ENCODE results near the gene CASP1. TPM values are rescaled to one million over a fixed set of nuclear protein-coding genes. Genes with fewer than 3 reads are reported as not detected.
"Not testable (repeated sequence)": the region's sequence is repeated elsewhere in the genome, so short reads cannot be mapped to it uniquely, and the experiment has no call there.

Gene CASP1
- total RNA-seq, 2 experiments from 2014 or later: 28.5 to 37.1 TPM

- POLR2A ChIA-PET; H3K27me3 Mint-ChIP-seq; H3K4me3 Mint-ChIP-seq; H3K9me3 Mint-ChIP-seq; DNase-seq; CTCF ChIA-PET; H3K27ac Mint-ChIP-seq; intact Hi-C loops (cut with micrococcal nuclease): not testable (repeated sequence)
- peaks cover 12% of the 10 kb centered on the region for H3K4me1 Mint-ChIP-seq (ENCODE audit: low read depth)
- peaks cover 19% of the 10 kb centered on the region for H3K36me3 Mint-ChIP-seq
Measured at GRCh38 chr11:105063245-105063941, 28.4 kb upstream of the CASP1 start.

- Mint-ChIP-seq H3K9me3 (no peaks in the 10 kb centered on the region), H3K27ac (no peak overlapping the region), H3K4me3 (no peak overlapping the region), H3K4me1 (ENCODE audit: low read depth) (no peaks in the 10 kb centered on the region), H3K27me3 (no peaks in the 10 kb centered on the region), H3K36me3 (peaks cover 7% of the 10 kb centered on the region)
- intact Hi-C loops (cut with micrococcal nuclease): no loop called here
- no peak for DNase-seq
- CTCF ChIA-PET: no interaction called here
- POLR2A ChIA-PET: no interaction called here
Measured at GRCh38 chr11:105057432-105057831, 22.5 kb upstream of the CASP1 start.

GRCh38 chr11:105056446-105056845 lies 21.5 kb upstream of the CASP1 start:
- POLR2A ChIA-PET: no interaction called here
- no peaks in the 10 kb centered on the region for H3K9me3 Mint-ChIP-seq
- CTCF ChIA-PET: no interaction called here
- H3K4me1 Mint-ChIP-seq (ENCODE audit: low read depth): no peaks in the 10 kb centered on the region
- DNase-seq: no peak
- H3K36me3 Mint-ChIP-seq: peaks cover 4% of the 10 kb centered on the region
- H3K27ac Mint-ChIP-seq: no peak overlapping the region
- intact Hi-C loops (cut with micrococcal nuclease): no loop called here
- no peak overlapping the region for H3K4me3 Mint-ChIP-seq
- H3K27me3 Mint-ChIP-seq: no peaks in the 10 kb centered on the region

- no peaks in the 10 kb centered on the region for H3K36me3 Mint-ChIP-seq
- no peak overlapping the region for H3K27ac Mint-ChIP-seq
- H3K4me1 Mint-ChIP-seq (ENCODE audit: low read depth): no peaks in the 10 kb centered on the region
- intact Hi-C loops (cut with micrococcal nuclease): loop anchor here (2.0 kb wide), 1 partner anchor 16 kb away; no protein-coding TSS in a partner anchor
- no peaks in the 10 kb centered on the region for H3K9me3 Mint-ChIP-seq
- ChIA-PET POLR2A (interaction anchor here (0.6 kb wide), 1 partner anchor 763 kb away, joined by 4 read pairs; no protein-coding TSS in a partner anchor), CTCF (no interaction called here)
- no peak overlapping the region for H3K4me3 Mint-ChIP-seq
- no peaks in the 10 kb centered on the region for H3K27me3 Mint-ChIP-seq
- no peak for DNase-seq
Measured at GRCh38 chr11:105054723-105055493, 20.0 kb upstream of the CASP1 start.

GRCh38 chr11:105052487-105052886 lies 17.5 kb upstream of the CASP1 start:
- Mint-ChIP-seq H3K9me3 (no peaks in the 10 kb centered on the region), H3K4me3 (no peak overlapping the region), H3K27me3 (no peaks in the 10 kb centered on the region), H3K36me3 (no peaks in the 10 kb centered on the region), H3K4me1 (ENCODE audit: low read depth) (peaks cover 1% of the 10 kb centered on the region), H3K27ac (no peak overlapping the region)
- ChIA-PET POLR2A (no interaction called here), CTCF (no interaction called here)
- intact Hi-C loops (cut with micrococcal nuclease): no loop called here
- no peak for DNase-seq

- DNase-seq: no peak
- Mint-ChIP-seq H3K27ac (no peak overlapping the region), H3K4me3 (no peak overlapping the region), H3K36me3 (no peaks in the 10 kb centered on the region), H3K4me1 (ENCODE audit: low read depth) (peaks cover 9% of the 10 kb centered on the region), H3K27me3 (no peaks in the 10 kb centered on the region), H3K9me3 (no peaks in the 10 kb centered on the region)
- POLR2A ChIA-PET: no interaction called here
- intact Hi-C loops (cut with micrococcal nuclease): no loop called here
- CTCF ChIA-PET: no interaction called here
Measured at GRCh38 chr11:105051559-105051958, 16.6 kb upstream of the CASP1 start.

GRCh38 chr11:105049481-105049880 lies 14.5 kb upstream of the CASP1 start:
- Mint-ChIP-seq H3K27me3 (no peaks in the 10 kb centered on the region), H3K9me3 (no peaks in the 10 kb centered on the region), H3K4me3 (no peak overlapping the region), H3K4me1 (ENCODE audit: low read depth) (peaks cover 25% of the 10 kb centered on the region), H3K36me3 (no peaks in the 10 kb centered on the region), H3K27ac (no peak overlapping the region)
- CTCF ChIA-PET: no interaction called here
- POLR2A ChIA-PET: no interaction called here
- DNase-seq: no peak
- intact Hi-C loops (cut with micrococcal nuclease): no loop called here

- Mint-ChIP-seq H3K27me3 (no peaks in the 10 kb centered on the region), H3K9me3 (no peaks in the 10 kb centered on the region), H3K4me1 (ENCODE audit: low read depth) (peaks cover 45% of the 10 kb centered on the region), H3K36me3 (no peaks in the 10 kb centered on the region), H3K4me3 (no peak overlapping the region), H3K27ac (no peak overlapping the region)
- POLR2A ChIA-PET: no interaction called here
- intact Hi-C loops (cut with micrococcal nuclease): loop anchor here (2.0 kb wide), 1 partner anchor 24 kb away; no protein-coding TSS in a partner anchor
- no peak for DNase-seq
- CTCF ChIA-PET: no interaction called here
Measured at GRCh38 chr11:105046898-105047579, 12.1 kb upstream of the CASP1 start.

- DNase-seq: no peak
- H3K27me3 Mint-ChIP-seq: no peaks in the 10 kb centered on the region
- CTCF ChIA-PET: no interaction called here
- H3K9me3 Mint-ChIP-seq: no peaks in the 10 kb centered on the region
- POLR2A ChIA-PET: no interaction called here
- H3K4me3 Mint-ChIP-seq: peak overlapping the region; percentile 77
- H3K27ac Mint-ChIP-seq: no peak overlapping the region
- intact Hi-C loops (cut with micrococcal nuclease): loop anchor here (1.0 to 2.0 kb wide), 4 partner anchors 12 to 340 kb away; no protein-coding TSS in a partner anchor
- peaks cover 54% of the 10 kb centered on the region for H3K4me1 Mint-ChIP-seq (ENCODE audit: low read depth)
- H3K36me3 Mint-ChIP-seq: peaks cover under 1% of the 10 kb centered on the region
Measured at GRCh38 chr11:105045676-105046296, 10.8 kb upstream of the CASP1 start.

- H3K27me3 Mint-ChIP-seq, CTCF ChIA-PET: not testable (repeated sequence)
- peak within 1 kb of the TSS; percentile 71 for H3K27ac Mint-ChIP-seq
Measured at GRCh38 chr11:105044557-105045524, 9.9 kb upstream of the CASP1 start, which contains the start of gene CARD16. TSS of gene CARD16 (minus strand) at chr11:105045335. CDS start at chr11:105045297, 38 bp downstream.

GRCh38 chr11:105042178-105042577 lies 7.2 kb upstream of the CASP1 start:
- Mint-ChIP-seq H3K9me3 (peaks cover 11% of the 10 kb centered on the region), H3K27ac (no peak overlapping the region), H3K4me3 (no peak overlapping the region), H3K36me3 (peaks cover 20% of the 10 kb centered on the region), H3K4me1 (ENCODE audit: low read depth) (peaks cover 55% of the 10 kb centered on the region), H3K27me3 (no peaks in the 10 kb centered on the region)
- DNase-seq: no peak
- intact Hi-C loops (cut with micrococcal nuclease): no loop called here
- CTCF ChIA-PET: no interaction called here
- POLR2A ChIA-PET: no interaction called here

More at GRCh38 chr11:105044557-105045524, 9.9 kb upstream of the CASP1 start, which contains the start of gene CARD16:
- peak; percentile 55 for DNase-seq
- H3K9me3 Mint-ChIP-seq, POLR2A ChIA-PET, H3K36me3 Mint-ChIP-seq: not testable (repeated sequence)
- Mint-ChIP-seq H3K4me1 (ENCODE audit: low read depth) (peaks cover 55% of the 10 kb centered on the region), H3K4me3 (peak within 1 kb of the TSS; percentile 77)
- intact Hi-C loops (cut with micrococcal nuclease): loop anchor here (1.0 kb wide), 3 partner anchors 12 to 340 kb away; no protein-coding TSS in a partner anchor
